ENCODE data around the gene ZKSCAN3. TPM values are rescaled to one million over a fixed set of nuclear protein-coding genes. Genes with fewer than 3 reads are reported as not detected.
A peak's percentile ranks its signal among the peaks of the same experiment; 100 is the strongest.
"Not testable (repeated sequence)": the region's sequence is repeated elsewhere in the genome, so short reads cannot be mapped to it uniquely, and the experiment has no call there.

Gene ZKSCAN3
- total RNA-seq, 2 donors from 2014 or later: 3.0 to 4.8 TPM

DNA sequence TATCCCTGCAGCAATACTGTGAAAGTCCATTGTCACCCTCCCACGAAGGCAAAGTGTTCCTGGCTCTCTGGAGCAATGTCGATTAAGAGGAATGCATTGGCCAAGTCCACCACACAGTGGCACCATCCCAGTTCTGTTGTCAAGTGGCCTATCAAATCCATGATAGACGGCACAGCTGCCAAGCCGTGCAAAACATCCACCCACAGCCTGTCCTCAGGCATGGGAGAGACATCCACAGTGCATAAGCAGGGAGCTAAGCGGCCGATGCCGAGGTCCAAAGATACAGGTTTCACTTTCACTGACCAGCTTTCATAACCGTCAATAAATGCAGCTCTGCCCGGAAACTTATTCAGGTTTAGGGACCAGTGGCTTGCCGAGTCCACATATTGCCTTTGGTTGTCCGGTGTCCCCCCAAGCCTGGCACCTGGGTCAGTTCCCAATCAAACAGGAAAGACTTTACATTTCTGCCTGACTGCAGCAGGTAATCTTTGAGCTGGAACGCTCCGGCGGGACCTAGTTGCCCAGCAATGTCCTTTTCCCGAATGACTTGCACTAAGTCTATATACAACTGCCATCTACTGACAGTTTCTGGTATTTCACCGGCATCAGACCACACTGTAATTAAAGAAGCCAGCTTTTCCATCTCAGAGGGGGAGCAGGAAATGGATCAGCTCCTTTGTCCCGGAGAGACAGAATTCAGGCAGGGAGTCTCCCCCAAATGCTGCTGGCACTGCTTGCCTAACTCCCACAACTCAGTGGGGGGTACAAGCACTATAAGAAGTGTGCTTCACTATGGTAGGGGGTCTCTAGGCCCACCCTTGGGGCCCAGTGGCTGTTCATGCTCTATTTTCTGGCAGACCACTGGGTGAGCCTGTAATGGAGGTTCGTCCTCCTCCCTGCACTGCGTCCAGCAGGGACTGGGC is 6.3 kb downstream of the ZKSCAN3 start:
- peak; percentile 69 to 70 for DNase-seq (ENCODE audit: low spot score in 2 of 2)
- peak; percentile 76 to 83 for ATAC-seq
- H3K36me3 Mint-ChIP-seq: peaks cover 0 to 6% of the 10 kb centered on the region in 2 donors
- H3K27ac Mint-ChIP-seq: peak overlapping the region in 1 of 2 donors; percentile 78
- no peaks in the 10 kb centered on the region for H3K9me3 Mint-ChIP-seq

DNA sequence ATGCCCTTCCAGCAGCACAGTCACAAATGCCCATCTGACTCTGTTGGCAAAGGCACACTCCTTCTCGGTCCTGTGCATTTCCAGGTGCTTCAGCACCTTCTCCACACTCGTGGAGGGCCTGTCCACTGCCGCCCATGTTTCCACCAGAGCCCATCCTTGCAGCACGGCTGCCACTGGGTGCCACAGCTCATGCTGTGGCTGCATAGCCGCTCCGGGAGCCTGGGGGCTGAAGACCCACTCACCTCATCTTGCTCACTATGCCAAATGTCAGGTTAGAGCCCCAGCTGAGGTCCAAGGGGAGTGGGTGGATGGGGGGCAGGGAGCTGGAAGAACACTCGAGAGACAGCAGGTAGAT is 6.9 kb downstream of the ZKSCAN3 start:
- DNase-seq (ENCODE audit: low spot score in 2 of 2) (no peak), ATAC-seq (no peak)
- Mint-ChIP-seq H3K36me3 (peaks cover 0 to 6% of the 10 kb centered on the region in 2 donors), H3K9me3 (no peaks in the 10 kb centered on the region), H3K27ac (no peak overlapping the region)

DNA sequence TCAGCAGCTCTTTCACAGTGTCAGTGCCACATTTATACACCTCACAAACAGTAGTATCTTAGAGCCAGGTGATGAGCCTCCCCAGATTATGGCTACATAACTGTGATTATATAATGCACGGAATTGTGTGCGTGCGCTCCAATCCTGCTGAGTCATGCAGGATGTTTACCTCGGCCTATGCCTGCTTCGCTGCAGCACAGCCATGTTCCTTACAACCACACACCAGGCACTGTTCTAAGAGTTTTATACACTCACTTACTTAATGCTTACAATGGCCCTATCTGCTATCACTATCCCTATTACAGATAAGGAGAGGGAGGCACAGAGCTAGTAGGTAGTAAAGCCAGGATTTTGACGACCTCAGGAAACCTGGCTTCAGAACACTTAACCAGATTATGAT is 7.3 kb downstream of the ZKSCAN3 start:
- Mint-ChIP-seq H3K9me3 (no peaks in the 10 kb centered on the region), H3K27ac (no peak overlapping the region), H3K36me3 (peaks cover 0 to 6% of the 10 kb centered on the region in 2 donors)
- DNase-seq (ENCODE audit: low spot score in 2 of 2) (no peak), ATAC-seq (no peak)

DNA sequence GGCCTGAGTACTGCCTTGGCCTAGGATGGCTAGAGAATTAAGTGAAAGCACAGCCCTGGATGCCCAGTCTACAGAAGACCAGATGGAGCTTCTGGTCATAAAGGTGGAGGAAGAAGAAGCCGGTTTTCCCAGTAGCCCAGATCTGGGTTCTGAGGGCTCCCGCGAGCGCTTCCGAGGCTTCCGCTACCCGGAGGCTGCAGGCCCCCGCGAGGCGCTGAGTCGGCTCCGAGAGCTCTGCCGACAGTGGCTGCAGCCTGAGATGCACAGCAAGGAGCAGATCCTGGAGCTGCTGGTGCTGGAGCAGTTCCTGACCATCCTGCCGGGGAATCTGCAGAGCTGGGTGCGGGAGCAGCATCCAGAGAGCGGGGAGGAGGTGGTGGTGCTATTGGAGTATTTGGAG is 9.8 kb downstream of the ZKSCAN3 start:
- H3K9me3 Mint-ChIP-seq; ATAC-seq; DNase-seq (ENCODE audit: low spot score in 2 of 2); H3K36me3 Mint-ChIP-seq; H3K27ac Mint-ChIP-seq: not testable (repeated sequence)

DNA sequence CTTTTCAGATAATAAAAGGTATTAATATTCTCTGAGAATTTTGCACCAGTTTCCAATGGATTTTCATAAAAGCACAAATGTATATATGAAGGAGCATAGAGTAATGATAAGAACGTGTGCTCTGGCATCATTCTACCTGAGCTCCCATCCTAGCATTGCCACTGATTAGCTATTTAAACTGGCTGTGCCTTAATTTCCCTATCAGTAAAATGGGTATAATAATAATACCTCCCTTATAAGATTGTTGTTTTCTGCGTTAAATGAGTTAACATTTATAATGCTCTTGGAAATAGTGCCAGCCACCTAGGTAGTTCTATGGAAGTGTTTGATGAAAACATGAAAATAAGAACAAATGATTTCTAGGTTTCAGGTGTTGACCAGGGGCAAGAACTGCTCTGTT is 11.2 kb downstream of the ZKSCAN3 start:
- no peaks in the 10 kb centered on the region for H3K9me3 Mint-ChIP-seq
- DNase-seq (ENCODE audit: low spot score in 2 of 2) (no peak), ATAC-seq (no peak)
- H3K27ac Mint-ChIP-seq: no peak overlapping the region
- H3K36me3 Mint-ChIP-seq: peaks cover 7 to 17% of the 10 kb centered on the region in 2 donors

DNA sequence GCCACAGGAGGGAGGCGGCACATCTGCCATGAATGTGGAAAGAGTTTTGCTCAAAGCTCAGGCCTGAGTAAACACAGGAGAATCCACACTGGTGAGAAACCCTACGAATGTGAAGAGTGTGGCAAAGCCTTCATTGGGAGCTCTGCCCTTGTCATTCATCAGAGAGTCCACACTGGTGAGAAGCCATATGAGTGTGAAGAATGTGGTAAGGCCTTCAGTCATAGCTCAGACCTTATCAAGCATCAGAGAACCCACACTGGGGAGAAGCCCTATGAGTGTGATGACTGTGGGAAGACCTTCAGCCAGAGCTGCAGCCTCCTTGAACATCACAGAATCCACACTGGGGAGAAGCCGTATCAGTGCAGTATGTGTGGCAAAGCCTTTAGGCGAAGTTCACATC is 15.8 kb downstream of the ZKSCAN3 start:
- H3K36me3 Mint-ChIP-seq: peaks cover 7 to 11% of the 10 kb centered on the region in 2 donors
- H3K9me3 Mint-ChIP-seq; DNase-seq (ENCODE audit: low spot score in 2 of 2); H3K27ac Mint-ChIP-seq: not testable (repeated sequence)
- peak in 1 of 2 donors; percentile 70 for ATAC-seq

DNA sequence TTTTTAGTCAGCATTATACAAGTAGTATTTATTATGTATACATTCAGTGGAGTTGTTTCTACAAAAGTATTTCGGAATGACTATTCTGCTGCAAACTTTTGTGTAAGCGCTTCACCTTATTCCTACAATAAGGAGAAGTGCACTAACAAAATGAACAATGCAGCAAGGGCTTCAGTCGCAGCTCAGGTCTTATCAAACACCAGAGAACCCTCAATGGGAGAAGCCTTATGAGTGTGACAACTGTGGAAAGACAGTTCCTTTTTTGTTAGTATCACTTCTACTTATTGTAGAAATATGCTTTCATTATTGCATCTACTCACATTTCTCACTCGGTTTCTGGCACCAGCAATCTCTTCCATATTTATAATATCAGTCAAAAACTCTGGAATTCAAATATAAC is 18.8 kb downstream of the ZKSCAN3 start:
- Mint-ChIP-seq H3K36me3 (peaks cover 7 to 11% of the 10 kb centered on the region in 2 donors), H3K9me3 (no peaks in the 10 kb centered on the region), H3K27ac (no peak overlapping the region)
- DNase-seq (ENCODE audit: low spot score in 2 of 2) (no peak), ATAC-seq (no peak)

DNA sequence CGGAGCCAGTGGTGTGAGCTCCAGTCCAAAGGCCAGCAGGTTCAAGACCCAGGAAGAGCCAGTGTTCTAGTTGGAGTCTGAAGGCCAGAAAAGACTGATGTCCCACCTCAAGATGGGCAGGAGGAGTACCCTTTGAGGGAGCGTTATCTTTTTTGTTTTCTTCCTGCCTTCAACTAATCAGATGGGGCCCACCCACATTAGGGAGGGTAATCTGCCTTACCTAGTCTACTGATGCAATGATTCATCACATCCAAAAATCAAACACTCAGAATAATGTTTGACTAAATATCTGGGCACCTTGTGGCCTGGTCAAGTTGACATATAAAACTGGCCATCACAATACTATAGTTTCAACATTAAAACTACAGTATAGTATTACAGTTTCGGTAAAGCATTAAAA is 19.7 kb downstream of the ZKSCAN3 start:
- no peak overlapping the region for H3K27ac Mint-ChIP-seq
- peaks cover 7 to 11% of the 10 kb centered on the region in 2 donors for H3K36me3 Mint-ChIP-seq
- no peaks in the 10 kb centered on the region for H3K9me3 Mint-ChIP-seq
- DNase-seq (ENCODE audit: low spot score in 2 of 2) (no peak), ATAC-seq (no peak)

DNA sequence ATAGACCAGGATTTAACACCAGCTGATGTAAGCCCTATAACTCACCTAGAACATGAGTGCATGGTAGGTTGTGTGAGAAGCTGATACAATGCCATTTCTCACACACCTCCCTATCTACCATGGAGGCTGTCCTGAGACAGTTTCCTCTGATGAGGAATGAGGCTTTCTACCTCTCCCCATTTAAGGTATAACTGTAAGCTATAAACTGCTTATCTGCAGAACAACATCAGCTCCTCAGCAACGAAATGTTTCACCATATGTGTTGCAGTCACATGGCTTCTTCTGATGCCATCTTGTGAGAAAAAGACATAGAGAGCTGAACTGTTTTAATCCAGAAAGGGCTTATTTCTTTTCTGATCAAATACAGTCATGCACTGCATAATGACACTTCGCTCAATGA is 20.7 kb downstream of the ZKSCAN3 start:
- no peaks in the 10 kb centered on the region for H3K9me3 Mint-ChIP-seq
- ATAC-seq (no peak), DNase-seq (ENCODE audit: low spot score in 2 of 2) (no peak)
- H3K27ac Mint-ChIP-seq: no peak overlapping the region
- H3K36me3 Mint-ChIP-seq: peaks cover 2 to 4% of the 10 kb centered on the region in 2 donors

DNA sequence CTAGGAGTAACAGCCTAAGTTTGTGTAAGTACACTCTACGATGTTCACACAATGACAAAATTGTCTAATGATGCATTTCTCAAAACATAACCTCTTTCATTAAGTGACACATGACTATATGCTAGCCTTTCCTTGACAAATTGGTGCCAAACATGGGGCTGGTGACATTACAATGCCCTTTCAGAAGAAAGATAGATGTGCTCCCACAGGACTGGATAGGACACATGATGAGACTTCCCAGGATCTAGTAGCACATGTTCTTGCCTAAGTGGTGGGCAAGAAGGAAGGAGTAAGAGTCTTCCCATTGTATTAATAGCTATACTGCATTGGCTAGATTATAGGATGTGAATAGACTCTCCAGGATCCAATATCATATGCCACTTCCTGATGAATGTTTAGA is 21.5 kb downstream of the ZKSCAN3 start:
- Mint-ChIP-seq H3K9me3 (no peaks in the 10 kb centered on the region), H3K27ac (no peak overlapping the region), H3K36me3 (no peaks in the 10 kb centered on the region)
- ATAC-seq: no peak
- DNase-seq (ENCODE audit: low spot score in 2 of 2): no peak

DNA sequence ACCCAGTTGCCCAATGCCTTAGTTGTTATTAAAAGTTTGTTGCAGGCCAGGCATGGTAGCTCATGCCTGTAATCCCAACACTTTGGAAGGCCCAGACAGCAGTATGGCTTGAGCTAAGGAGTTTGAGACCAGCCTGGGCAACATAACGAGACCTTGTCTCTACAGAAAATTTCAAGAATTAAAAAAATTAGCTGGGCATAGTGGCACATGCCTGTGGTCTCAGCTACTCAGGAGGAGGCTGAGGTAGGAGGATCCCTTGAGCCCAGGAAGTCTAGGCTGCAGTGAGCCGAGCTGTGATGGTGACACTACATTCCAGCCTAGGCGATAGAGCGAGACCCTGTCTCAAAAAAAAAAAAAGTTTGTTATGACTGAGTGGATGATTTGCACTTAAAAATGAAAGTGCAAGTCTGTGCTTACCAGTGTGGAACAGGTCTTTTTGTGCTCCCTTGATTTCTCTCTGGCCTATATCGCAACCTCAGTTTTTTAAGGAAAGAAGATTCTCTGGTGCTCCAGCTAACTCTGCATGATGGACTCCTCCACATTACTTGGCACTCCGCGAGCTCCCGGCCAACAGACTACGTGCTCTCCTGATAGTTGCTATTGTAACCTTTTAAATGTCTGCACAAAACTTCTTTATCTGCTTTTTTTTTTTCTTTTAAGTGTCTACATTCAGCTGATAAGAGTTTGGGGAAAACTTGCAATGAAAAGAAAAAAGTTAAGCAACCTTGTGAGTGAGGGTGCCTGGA is 22.1 kb downstream of the ZKSCAN3 start:
- no peaks in the 10 kb centered on the region for H3K9me3 Mint-ChIP-seq

DNA sequence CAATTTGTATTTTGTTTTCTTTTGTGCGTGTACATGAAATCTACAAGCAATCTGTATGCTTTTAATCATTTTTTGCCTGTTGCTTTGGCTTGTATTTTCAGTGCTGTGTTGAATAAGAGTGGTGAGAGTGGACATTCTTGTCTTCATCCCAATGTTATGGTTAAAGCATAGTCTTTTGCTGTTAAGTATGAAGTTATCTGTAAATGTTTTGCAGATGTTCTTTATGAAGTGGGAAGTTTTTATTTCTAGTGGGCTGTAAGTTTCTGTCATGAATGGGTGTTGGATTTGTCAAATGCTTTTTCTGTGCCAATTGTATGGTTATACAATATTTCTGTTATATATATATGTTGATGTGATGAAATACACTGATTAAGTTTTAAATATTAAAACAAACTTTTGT is 24.2 kb downstream of the ZKSCAN3 start:
- peaks cover 0 to 4% of the 10 kb centered on the region in 2 donors for H3K9me3 Mint-ChIP-seq
- H3K36me3 Mint-ChIP-seq: peaks cover 4 to 8% of the 10 kb centered on the region in 2 donors
- DNase-seq (ENCODE audit: low spot score in 2 of 2): no peak
- no peak for ATAC-seq
- H3K27ac Mint-ChIP-seq: no peak overlapping the region

More for the DNA sequence above, 22.1 kb downstream of the ZKSCAN3 start:
- DNase-seq (ENCODE audit: low spot score in 2 of 2) (no peak), ATAC-seq (no peak)
- H3K27ac Mint-ChIP-seq: no peak overlapping the region
- H3K36me3 Mint-ChIP-seq: no peaks in the 10 kb centered on the region

DNA sequence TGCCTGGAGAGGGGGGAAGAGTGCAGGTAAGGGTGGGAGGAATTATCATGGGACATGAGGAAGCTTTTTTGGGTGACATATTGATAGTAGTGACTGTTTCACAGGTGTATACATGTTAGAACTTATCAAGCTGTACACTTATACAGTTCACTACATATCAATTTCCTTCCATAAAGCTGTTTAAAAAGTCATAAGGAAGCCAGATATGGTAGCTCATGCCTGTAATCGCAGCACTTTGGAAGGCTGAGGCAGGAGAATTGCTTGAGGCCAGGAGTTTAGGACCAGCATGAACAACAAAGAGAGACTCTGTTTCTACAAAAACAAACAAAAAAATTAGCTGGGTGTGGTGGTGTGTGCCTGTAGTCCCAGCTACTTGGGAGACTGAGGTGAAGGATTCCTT is 28.1 kb downstream of the ZKSCAN3 start:
- Mint-ChIP-seq H3K27ac (no peak overlapping the region), H3K9me3 (peaks cover 0 to 4% of the 10 kb centered on the region in 2 donors), H3K36me3 (peaks cover 34 to 40% of the 10 kb centered on the region in 2 donors)
- DNase-seq (ENCODE audit: low spot score in 2 of 2): no peak
- ATAC-seq: no peak

DNA sequence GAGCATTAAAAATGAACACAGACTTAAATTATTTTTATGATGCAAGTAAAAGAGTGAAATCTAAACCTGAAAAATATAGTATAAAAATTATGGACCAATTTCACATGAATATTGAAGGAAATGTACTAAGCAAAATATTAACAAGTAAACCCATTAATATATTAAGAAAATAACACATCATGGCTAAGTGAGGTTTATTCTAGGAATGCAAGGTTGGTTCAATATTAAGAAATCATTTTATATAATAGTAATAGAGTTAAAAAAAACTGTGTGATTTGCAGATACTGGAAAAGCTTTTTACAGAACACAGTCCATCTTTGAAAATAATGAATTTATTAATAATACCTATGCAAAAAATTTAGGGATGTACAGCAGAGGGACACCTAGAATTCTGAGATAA is 28.9 kb downstream of the ZKSCAN3 start:
- H3K36me3 Mint-ChIP-seq: peaks cover 38 to 46% of the 10 kb centered on the region in 2 donors
- no peak overlapping the region for H3K27ac Mint-ChIP-seq
- H3K9me3 Mint-ChIP-seq: peaks cover 0 to 4% of the 10 kb centered on the region in 2 donors
- ATAC-seq (no peak), DNase-seq (ENCODE audit: low spot score in 2 of 2) (no peak)

DNA sequence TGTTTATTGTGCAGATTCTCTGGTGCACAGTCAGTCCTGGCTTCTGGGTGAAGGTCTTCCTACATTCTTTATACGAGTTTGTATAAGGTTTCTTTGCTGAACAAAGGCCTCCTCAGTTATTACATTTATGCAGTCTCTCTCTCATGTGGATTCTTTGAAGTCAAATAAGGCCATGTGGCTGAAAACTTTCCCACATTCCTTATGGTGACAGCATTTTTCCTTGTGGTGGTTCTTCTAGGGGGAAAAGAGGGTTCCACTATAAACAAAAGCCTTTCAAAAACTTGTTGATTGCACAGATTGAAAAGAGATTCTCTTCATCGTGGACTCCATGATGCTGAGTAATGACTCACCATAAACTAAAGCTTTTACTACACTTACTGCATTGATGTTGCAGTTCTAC is 30.6 kb downstream of the ZKSCAN3 start:
- no peak for DNase-seq (ENCODE audit: low spot score in 2 of 2)
- ATAC-seq: no peak
- H3K36me3 Mint-ChIP-seq: peaks cover 38 to 59% of the 10 kb centered on the region in 2 donors
- H3K9me3 Mint-ChIP-seq: peaks cover 0 to 4% of the 10 kb centered on the region in 2 donors
- H3K27ac Mint-ChIP-seq: no peak overlapping the region

DNA sequence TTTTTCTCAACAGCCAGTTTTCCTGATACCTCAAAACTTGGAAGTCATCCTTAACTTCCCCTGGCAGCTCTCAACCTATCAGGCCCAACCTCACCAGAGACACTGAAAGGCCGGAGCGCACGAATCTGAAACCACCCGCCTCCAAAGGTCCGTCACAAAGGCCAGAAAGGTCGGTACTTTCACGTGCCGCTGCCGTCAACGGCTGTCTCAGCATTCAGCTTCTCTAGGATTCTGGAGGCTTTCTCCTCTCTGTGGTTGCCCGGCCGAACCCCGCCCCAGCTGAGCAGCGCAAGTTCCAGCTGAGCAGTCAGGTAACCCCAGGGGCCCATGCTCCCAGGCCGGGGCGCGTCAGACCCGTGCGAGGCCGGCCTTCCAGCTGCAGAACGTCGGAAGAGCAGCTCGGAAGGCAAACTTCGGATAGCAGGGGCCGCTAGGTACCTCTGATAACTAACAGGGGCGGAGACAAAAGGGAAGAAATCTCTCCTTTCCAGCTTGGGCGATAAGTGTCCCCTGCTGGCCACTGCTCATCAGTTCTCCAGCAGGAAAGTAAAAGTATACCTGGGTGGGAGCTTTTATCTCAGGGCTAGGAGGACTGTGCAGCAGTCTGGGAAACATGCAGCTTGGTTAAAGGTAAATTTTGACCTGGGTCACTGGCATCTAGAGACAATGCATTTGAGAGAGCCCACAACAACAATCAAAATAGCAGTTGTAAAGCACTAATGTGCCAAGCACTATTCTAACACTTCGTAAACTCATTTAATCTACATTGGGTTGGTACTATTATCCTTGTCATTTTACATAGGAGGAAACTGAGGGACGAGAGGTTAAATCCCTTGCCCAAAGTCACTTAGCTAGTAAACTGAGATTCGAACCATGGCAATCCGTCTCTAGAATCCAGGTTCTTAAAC is 33.7 kb downstream of the ZKSCAN3 start:
- ATAC-seq: peak; percentile 64 to 93
- Mint-ChIP-seq H3K36me3 (peaks cover 41 to 59% of the 10 kb centered on the region in 2 donors), H3K9me3 (no peaks in the 10 kb centered on the region), H3K27ac (peak overlapping the region; percentile 31 to 69)
- DNase-seq (ENCODE audit: low spot score in 2 of 2): peak; percentile 28 to 63
